Renal pelvis (tissue), 12 donors: Measurements from ENCODE around the gene PEX26. TPM values are rescaled to one million over a fixed set of nuclear protein-coding genes. Genes with fewer than 3 reads are reported as not detected.
"Not testable (repeated sequence)": the region's sequence is repeated elsewhere in the genome, so short reads cannot be mapped to it uniquely, and the experiment has no call there.

Experiments
- DNase-seq: peaks from one replicate; pipeline ENCODE4 v3.0.0-alpha.2; 2013
- long read RNA-seq, 16 experiments: transcript quantifications; one replicate each; lab custom pipeline, GENCODE V29; 2026
- polyA plus RNA-seq, 3 donors: library from polyadenylated mRNA; unstranded; fragments of 120-200 nt; gene quantifications; one replicate each; pipeline ENCODE4 v1.2.1, GENCODE V29; 2013; ENCODE audit not compliant: insufficient read length in 3 of 3

Gene PEX26
- polyA plus RNA-seq: 10 to 100 TPM; 34.3 to 41.0 (median 36.9) TPM
- long read RNA-seq, donor 1, partial matches to known transcripts: 6 of 7 reads
- long read RNA-seq, donor 1, other reads (novel, unspliced or antisense): 0 of 7 reads
- long read RNA-seq, donor 2, partial matches to known transcripts: 9 of 9 reads
- long read RNA-seq, donor 2, other reads (novel, unspliced or antisense): 0 of 9 reads
- long read RNA-seq, donor 3, full-length matches to known transcripts: 4 of 4 reads
- long read RNA-seq, donor 3, partial matches to known transcripts: 0 of 4 reads
- long read RNA-seq, donor 3, other reads (novel, unspliced or antisense): 0 of 4 reads
- long read RNA-seq, donor 4, partial matches to known transcripts: 29 of 32 reads
- long read RNA-seq, donor 4, other reads (novel, unspliced or antisense): 0 of 32 reads
- long read RNA-seq, donor 5, full-length matches to known transcripts: 4 of 4 reads
- long read RNA-seq, donor 5, partial matches to known transcripts: 0 of 4 reads
- long read RNA-seq, donor 5, other reads (novel, unspliced or antisense): 0 of 4 reads
- long read RNA-seq, donor 6, partial matches to known transcripts: 5 of 8 reads
- long read RNA-seq, donor 6, other reads (novel, unspliced or antisense): 0 of 8 reads
- long read RNA-seq, donor 7, partial matches to known transcripts: 49 of 53 reads
- long read RNA-seq, donor 7, other reads (novel, unspliced or antisense): 0 of 53 reads
- long read RNA-seq, donor 8, partial matches to known transcripts: 0 of 1 reads
- long read RNA-seq, donor 8, other reads (novel, unspliced or antisense): 0 of 1 reads
- long read RNA-seq, donor 9, full-length matches to known transcripts: 3 of 13 reads
- long read RNA-seq, donor 9, partial matches to known transcripts: 10 of 13 reads
- long read RNA-seq, donor 9, other reads (novel, unspliced or antisense): 0 of 13 reads
- long read RNA-seq, donor 10, full-length matches to known transcripts: 7 of 32 reads
- long read RNA-seq, donor 10, partial matches to known transcripts: 25 of 32 reads
- long read RNA-seq, donor 10, other reads (novel, unspliced or antisense): 0 of 32 reads
- long read RNA-seq, donor 11, partial matches to known transcripts: 9 of 11 reads
- long read RNA-seq, donor 11, other reads (novel, unspliced or antisense): 0 of 11 reads
- long read RNA-seq, donor 12, full-length matches to known transcripts: 3 of 18 reads
- long read RNA-seq, donor 12, partial matches to known transcripts: 15 of 18 reads
- long read RNA-seq, donor 12, other reads (novel, unspliced or antisense): 0 of 18 reads
- long read RNA-seq, donor 13, partial matches to known transcripts: 36 of 38 reads
- long read RNA-seq, donor 13, other reads (novel, unspliced or antisense): 0 of 38 reads
- long read RNA-seq, donor 14, partial matches to known transcripts: 13 of 15 reads
- long read RNA-seq, donor 14, other reads (novel, unspliced or antisense): 0 of 15 reads
- long read RNA-seq, donor 15, full-length matches to known transcripts: 1 of 47 reads
- long read RNA-seq, donor 15, partial matches to known transcripts: 46 of 47 reads
- long read RNA-seq, donor 15, other reads (novel, unspliced or antisense): 0 of 47 reads
- long read RNA-seq, donor 16, partial matches to known transcripts: 59 of 60 reads
- long read RNA-seq, donor 16, other reads (novel, unspliced or antisense): 0 of 60 reads

DNA sequence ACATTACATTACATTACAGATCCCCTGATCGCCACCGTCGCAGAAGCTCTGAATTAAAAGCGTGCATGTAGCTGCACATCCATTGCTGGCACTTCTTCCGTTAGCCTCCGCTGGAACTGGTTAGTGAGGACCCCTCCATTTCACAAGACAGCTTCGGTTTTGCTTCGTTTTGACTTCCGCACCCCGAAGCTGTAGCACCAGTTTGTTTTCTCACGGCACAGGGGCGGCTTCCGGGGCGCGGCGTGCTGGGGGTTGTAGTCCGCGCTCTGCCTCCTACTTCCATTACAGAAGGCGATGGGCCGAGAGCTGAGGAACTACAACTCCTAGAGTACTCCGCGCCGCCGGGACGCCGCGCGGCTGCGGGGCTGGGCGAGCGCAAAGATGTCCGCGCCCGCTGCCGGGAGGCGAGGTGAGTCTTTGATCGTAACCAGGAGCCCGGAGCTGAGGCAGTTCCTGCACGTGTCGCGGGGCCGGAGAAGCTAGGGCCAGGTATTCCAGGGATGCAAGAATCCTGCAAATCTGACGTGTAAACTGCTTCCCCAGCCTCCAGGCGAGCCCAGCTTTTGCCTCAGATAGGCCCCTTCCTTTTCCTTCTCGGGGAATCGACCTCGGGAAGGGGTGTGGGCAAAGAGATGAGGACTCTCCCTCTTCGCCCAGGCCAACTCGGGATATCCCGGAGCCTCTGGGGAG lies at the start of gene PEX26:
Gene PEX26, plus strand, starts transcription at position 352 of the 690 bp plus-strand sequence. CDS start 387 bp downstream, outside the sequence.
- DNase-seq: peak; percentile 93

GRCh38 chr22:18028817-18029527 lies 48.8 kb upstream of the PEX26 start:
- DNase-seq: no peak

- no peak for DNase-seq
Observed at GRCh38 chr22:18029686-18030267, 48.0 kb upstream of the PEX26 start.

DNA sequence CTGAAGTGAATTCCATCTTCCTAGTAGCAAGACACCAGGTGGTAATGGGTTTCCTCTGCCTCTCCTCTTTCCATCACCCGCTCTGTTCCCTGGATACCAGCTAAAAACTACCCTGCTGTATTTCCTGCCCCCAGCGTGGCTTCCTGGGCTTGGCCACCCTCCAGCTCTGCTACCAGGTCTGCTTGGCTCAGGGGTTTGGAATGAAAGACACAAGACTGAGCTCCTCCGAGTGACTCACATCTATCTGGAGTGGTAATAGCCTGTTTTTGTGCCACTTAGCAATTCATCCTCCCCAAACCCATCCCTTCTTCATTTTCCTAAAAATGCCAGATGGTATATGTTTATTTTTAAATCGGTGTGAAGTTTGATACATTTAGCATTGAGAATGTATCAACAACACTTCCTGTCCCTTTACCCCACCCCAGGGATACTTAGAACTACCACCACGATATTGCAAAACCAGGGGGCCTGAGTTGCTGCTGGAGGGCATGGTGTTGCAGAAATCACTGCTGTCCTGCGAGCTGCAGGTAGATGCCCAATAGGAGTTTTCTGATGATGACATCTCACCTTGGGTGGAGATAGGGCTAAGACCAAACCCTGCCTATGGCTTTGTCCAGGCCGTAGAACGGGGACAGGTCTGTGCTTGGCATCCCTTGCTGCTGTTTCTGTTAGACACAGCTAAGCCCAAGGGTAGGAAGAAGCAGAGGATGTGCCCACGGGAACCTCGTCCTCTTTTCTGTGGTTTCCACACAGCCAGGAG lies 45.9 kb upstream of the PEX26 start:
- no peak for DNase-seq

DNA sequence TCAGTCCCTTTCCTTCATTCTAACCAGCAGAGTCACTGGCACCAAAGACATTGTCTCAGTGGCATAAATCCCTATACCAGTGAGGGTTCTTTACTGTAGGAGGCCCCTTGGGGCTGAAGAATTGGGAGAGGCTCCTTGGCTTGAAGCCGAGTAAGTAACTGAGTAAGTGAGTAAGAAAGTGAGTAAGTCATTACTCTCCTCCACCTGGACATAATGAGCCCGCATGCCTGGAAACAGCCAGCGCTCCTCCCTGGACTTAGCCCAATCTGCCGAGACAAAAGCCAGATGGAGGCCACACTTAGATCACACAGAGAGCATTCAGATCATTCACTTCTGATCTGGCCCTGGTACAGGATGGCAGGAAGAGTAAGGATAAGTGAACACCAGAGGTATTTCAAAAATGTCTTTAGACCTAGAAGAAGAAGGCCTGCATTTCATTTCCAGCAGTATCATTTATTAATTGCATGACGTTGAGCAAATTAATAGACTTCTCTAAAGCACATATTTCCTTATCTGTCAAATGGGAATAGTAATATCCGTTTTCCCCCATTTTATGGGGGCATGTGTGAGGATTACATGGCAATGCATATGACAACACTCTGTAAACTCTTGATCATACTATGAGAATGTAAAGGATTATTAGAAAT lies 45.2 kb upstream of the PEX26 start:
- DNase-seq: no peak

- DNase-seq: no peak
Observed at GRCh38 chr22:18033204-18033998, 44.4 kb upstream of the PEX26 start.

DNA sequence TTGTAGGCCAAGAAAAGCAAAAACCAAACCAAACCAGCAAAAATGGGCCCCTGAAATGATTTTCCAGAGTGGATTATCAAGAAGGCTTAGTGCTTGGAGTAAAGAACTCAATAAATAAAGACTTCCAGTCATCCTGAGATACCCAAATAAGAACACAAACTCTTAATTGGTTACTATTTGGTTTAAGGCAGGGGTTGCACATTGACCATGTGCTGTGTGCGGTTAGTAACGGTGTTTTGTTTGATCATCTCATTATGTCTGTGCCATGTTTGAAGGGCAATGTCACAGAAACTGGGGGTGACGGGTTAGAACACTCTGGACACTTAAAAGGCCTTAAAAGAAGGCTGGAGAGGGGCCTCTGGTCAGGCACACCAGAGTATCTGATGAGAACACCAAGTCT lies 43.7 kb upstream of the PEX26 start:
- no peak for DNase-seq

DNA sequence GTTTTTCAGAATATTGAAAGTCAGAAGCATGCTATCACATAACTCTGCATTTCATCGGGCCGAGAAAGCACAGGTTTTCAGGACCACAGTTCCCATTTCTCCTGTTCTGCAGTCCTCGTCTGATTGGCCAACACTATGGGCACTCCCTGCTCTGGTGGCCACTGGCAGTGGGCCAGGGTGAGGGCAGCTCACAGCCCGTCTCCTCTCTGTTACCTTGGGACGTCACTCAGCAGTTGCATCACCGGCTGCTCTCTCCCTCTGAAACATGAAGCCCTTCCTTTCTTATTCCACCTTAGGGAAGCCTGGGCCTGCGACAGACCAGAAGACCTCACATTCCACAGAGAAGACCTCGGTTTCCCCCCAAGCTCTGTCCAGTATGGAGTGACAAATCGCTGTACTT lies 42.0 kb upstream of the PEX26 start:
- DNase-seq: no peak

- DNase-seq: not testable (repeated sequence)
Observed at GRCh38 chr22:18040898-18041297, 36.9 kb upstream of the PEX26 start.

GRCh38 chr22:18042685-18043084 lies 35.1 kb upstream of the PEX26 start:
- DNase-seq: no peak

GRCh38 chr22:18044548-18045271 lies 33.1 kb upstream of the PEX26 start:
- DNase-seq: no peak

GRCh38 chr22:18045794-18046193 lies 32.0 kb upstream of the PEX26 start:
- no peak for DNase-seq

GRCh38 chr22:18048041-18048440 lies 29.7 kb upstream of the PEX26 start:
- DNase-seq: no peak

DNA sequence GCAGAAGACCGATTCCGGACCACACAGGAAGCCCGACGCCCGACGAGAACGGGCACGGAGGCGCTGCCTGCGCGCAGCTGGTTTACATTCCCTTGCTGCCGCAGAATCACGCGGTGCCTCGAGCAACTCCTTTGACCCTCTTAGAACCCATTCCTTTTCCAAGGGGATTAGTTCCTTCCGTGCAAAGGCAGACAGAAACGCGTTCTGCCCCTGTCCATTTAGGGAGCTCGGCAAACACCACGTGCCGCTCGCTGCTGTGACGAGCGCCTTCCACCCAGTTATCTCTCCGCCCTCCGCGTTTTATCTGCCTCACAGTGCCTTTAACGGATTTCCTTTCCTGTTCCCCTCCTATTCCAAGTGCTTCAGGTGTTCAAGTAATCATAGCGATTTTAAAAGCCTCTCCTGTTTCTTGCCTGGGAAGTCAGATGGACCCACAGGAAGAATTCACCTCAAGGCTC lies 29.3 kb upstream of the PEX26 start:
- no peak for DNase-seq

DNA sequence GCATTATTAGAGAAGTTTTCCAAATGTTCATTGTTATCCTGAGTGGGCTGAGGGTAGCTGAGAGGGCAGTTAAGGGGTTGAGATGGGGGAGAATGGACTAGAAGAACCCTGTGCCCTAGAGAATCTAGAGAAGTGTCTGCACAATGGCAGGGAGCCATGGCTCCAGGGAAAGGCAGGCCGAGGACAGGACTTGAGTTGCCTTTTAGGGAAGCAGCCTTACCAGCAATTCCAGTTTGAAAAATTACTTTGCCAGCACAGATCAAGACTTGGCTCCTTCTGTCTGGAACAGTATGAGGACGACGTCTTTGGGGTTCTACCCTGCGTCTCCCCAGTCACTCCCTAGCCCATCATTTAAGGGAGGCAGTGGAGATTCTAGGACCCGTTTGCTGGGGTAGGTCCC lies 27.7 kb upstream of the PEX26 start:
- no peak for DNase-seq

DNA sequence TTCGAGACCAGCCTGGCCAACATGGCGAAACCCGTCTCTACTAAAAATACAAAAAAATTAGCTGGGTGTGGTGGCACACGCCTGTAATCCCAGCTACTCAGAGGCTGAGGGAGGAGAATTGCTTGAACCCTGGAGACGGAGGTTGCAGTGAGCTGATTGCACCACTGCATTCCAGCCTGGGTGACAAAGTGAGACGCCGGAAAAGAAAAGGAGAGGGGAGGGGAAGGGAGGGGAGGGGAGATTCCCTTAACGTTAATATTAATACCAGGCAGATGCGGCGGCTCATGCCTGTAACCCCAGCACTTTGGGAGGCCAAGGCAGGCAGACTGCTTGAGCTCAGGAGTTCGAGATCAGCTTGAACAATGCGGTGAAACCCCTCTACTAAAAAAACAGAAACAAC lies 26.7 kb upstream of the PEX26 start:
- DNase-seq: not testable (repeated sequence)
